Naive thymus-derived CD8-positive, alpha-beta T cell (primary cell): Measurements from ENCODE around the gene CDC16. TPM values are rescaled to one million over a fixed set of nuclear protein-coding genes. Genes with fewer than 3 reads are reported as not detected.

Experiments
- ATAC-seq, 2 donors: fragments of 150-1000 bp; cut with Tn5 transposase in 1 of 2; sonication (Bioruptor Pico), chemical (Tn5 transposase) in 1 of 2; 1 replicate in 1 of 2; 2 replicates in 1 of 2; pipeline ENCODE4 v1.10.0; 2021; ENCODE audit warnings: mild to moderate bottlenecking in 2 of 2, moderate library complexity in 2 of 2
- POLR2A ChIA-PET: fragments of 350-600 bp; sonication (Branson Sonifier 250); formaldehyde crosslinking; loops from one replicate; lab custom pipeline; 2021; ENCODE audit warnings: antibody characterized with exemption; lab: Charles Lee
- DNase-seq, 10 donors: peaks; one replicate each; pipeline versions ENCODE4 v3.0.0 to v3.0.0-alpha.2; 2020 to 2022
- H3K27ac Mint-ChIP-seq, 10 donors: one replicate each; pipeline ENCODE4 v1.8.0; 2020 to 2022; ENCODE audit warnings: mild to moderate bottlenecking in 10 of 10, mixed read lengths in 10 of 10, moderate library complexity in 4 of 10, inconsistent platforms in 1 of 10
- H3K27me3 Mint-ChIP-seq, 5 donors: one replicate each; pipeline ENCODE4 v1.8.0; 2021 to 2022; ENCODE audit warnings: mixed read lengths in 5 of 5
- H3K36me3 Mint-ChIP-seq, 3 donors: one replicate each; pipeline ENCODE4 v1.8.0; 2020 to 2022; ENCODE audit warnings: mixed read lengths in 3 of 3, mild to moderate bottlenecking in 2 of 3, inconsistent platforms in 1 of 3
- H3K4me1 Mint-ChIP-seq, 4 donors: one replicate each; pipeline ENCODE4 v1.8.0; 2021 to 2022; ENCODE audit warnings: mixed read lengths in 4 of 4
- H3K4me3 Mint-ChIP-seq, 10 donors: one replicate each; pipeline ENCODE4 v1.8.0; 2020 to 2022; ENCODE audit warnings: mild to moderate bottlenecking in 10 of 10, mixed read lengths in 10 of 10, moderate library complexity in 6 of 10, inconsistent platforms in 1 of 10
- H3K9me3 Mint-ChIP-seq, 9 donors: one replicate each; pipeline ENCODE4 v1.8.0; 2020 to 2022; ENCODE audit warnings: mixed read lengths in 9 of 9, mild to moderate bottlenecking in 3 of 9, inconsistent platforms in 1 of 9, moderate library complexity in 1 of 9
- polyA plus RNA-seq, 3 donors: library from polyadenylated mRNA; unstranded; fragments of 300-500 nt; fragmentation: Illumina TruSeq; gene quantifications; one replicate each; pipeline ENCODE4 v1.2.3, GENCODE V29; 2021
- total RNA-seq, 8 experiments: library from RNA in 2 of 8; stranded (reverse) in 2 of 8; gene quantifications; one replicate each; pipeline ENCODE4 v1.2.3 and lab custom pipeline; 2021 to 2026

The CDC16 gene
- total and polyA plus RNA-seq, 5 experiments from 2014 or later: 12.9 to 143 (median 19.6) TPM

DNA sequence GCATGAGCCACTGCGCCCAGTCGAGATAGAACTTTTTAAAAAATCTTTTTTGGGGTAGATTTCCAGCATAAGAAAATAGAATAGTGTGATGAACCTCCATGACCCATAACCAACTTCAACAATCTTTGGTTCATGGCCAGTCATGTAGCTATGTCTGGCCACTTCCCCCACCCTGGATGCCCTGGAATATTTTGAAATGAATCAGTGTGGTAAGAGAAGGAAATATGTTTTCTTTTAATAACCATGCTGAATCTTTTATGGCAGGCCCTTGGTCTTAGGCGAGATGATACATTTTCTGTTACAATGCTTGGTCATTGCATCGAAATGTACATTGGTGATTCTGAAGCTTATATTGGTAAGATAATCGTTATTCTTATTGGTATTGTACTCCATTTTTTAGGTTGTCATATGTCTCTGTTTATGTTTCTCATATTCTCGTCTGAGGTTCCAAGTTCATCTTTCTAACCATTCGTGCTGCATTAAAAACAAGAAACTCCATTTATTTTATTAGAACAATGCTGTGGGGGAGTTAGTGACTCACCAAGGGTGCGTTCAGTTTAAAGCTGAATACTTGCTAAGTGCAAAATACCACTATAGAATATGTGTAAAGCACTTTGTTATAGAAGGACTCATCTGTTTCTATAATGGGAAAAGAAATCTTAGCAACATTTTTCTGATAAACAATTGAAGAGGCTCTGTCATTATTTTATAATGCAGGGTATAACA is 30.4 kb downstream of the CDC16 start:
- peak overlapping the region in 3 of 10 donors; percentile 15 to 71 (median 40) for H3K27ac Mint-ChIP-seq
- POLR2A ChIA-PET: interaction anchor here (1.1 to 1.5 kb wide), 2 partner anchors 11 to 17 kb away, joined by 3 to 4 read pairs; partner anchors contain the start of gene UPF3A
- peaks cover 0 to 4% (median 0%) of the 10 kb centered on the region in 9 donors for H3K9me3 Mint-ChIP-seq
- DNase-seq (no peak), ATAC-seq (no peak)
- peaks cover 15 to 82% (median 43%) of the 10 kb centered on the region in 4 donors for H3K4me1 Mint-ChIP-seq
- no peak overlapping the region for H3K4me3 Mint-ChIP-seq
- peaks cover 4 to 89% (median 40%) of the 10 kb centered on the region in 3 donors for H3K36me3 Mint-ChIP-seq
- H3K27me3 Mint-ChIP-seq: no peaks in the 10 kb centered on the region

DNA sequence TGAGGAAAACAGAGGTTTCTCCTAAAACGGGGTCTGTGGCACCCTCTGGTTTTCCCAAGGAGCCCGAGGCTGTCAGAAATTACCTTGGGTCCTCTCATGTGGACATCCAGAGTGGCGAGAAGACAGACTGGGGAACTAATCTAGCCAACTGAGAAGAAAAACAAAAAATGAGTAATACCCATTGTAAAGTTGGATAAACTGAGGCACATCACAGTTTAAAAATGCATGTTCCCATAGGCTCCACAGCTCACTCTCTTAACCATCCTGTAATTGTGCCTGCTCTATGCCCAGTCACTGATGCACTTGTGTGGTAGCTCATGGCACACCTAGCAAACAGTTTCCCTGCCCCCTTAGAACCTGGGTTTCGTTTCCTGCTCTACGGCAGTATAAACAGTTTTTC is 31.5 kb downstream of the CDC16 start:
- peaks cover 4 to 87% (median 42%) of the 10 kb centered on the region in 3 donors for H3K36me3 Mint-ChIP-seq
- peaks cover 0 to 4% (median 0%) of the 10 kb centered on the region in 9 donors for H3K9me3 Mint-ChIP-seq
- ATAC-seq (no peak), DNase-seq (no peak)
- H3K4me3 Mint-ChIP-seq: peak overlapping the region in 1 of 10 donors; percentile 53
- peaks cover 9 to 72% (median 36%) of the 10 kb centered on the region in 4 donors for H3K4me1 Mint-ChIP-seq
- H3K27me3 Mint-ChIP-seq: no peaks in the 10 kb centered on the region
- POLR2A ChIA-PET: interaction anchor here (1.5 kb wide), 1 partner anchor 15 kb away, joined by 4 read pairs; the partner anchor contains the start of gene UPF3A
- peak overlapping the region in 3 of 10 donors; percentile 9 to 68 (median 11) for H3K27ac Mint-ChIP-seq

DNA sequence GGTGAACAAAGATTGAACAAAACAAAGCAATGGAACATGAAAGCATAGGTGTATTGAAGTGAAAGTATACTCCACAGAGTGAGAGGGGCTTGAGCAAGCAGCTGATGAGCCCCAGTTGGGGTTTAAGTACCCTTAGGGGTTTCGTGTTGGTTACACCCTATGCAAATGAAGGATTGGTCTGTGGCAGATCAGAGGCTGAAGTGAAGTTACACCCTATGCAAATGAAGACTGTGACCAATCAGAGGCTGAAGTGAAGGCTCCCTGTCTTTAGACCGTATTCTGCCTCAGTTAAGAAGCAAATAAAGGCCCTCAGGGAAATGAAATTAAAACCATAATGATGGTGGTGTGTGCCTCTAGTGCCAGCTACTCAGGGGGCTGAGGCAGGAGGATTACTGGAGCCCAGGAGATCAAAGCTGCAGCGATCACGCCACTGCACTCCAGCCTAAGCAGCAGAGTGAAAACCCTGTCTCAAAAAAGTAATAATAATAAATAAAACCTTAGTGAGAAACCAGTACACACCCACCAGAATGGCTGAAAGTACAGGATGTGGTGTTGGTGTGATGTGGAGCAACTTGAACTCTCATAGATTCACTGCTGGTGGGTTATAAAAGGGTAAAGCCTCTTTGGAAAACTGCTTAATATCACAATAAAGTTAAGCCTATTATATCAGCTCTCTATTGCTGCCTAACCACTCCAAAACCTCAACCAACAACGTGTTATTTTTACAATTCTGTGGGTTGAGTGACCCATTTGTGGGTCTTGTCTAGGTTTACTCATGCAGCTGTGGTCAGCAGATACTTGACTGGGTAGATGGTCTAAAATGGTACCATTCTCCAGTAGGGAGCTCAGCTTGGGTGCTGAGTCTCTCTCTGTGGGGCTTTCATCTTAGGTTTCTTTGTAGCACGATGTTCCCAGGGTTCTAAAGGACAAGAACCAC is 33.9 kb downstream of the CDC16 start:
- peak overlapping the region in 3 of 10 donors; percentile 0 to 82 (median 41) for H3K4me3 Mint-ChIP-seq

DNA sequence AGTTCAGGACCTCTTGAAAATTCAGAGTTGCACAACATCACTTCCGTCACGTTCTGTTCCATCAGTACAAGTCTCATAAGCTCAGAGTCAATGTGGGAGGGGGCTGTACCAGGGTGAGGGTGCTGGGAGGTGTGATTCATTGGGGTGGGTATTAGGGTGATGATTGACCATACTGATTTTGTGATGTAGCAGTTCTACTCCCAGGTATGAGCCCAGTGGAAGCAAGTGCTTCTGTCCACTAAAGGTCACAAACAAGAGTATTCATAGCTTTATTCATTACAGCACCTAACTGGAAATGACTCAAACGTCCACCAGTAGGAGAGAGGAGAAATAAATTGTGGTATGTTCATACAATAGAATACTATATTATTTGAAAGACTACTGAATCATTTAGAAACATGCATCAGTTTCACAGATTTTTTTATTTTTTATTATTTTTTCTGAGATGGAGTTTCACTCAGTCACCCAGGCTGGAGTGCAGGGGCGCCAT is 34.6 kb downstream of the CDC16 start:
- Mint-ChIP-seq H3K27me3 (no peaks in the 10 kb centered on the region), H3K4me1 (peaks cover 2 to 41% (median 14%) of the 10 kb centered on the region in 4 donors), H3K9me3 (peaks cover 0 to 4% (median 0%) of the 10 kb centered on the region in 9 donors), H3K27ac (peak overlapping the region in 6 of 10 donors; percentile 34 to 85 (median 42)), H3K4me3 (peak overlapping the region in 2 of 10 donors; percentile 42 to 64), H3K36me3 (peaks cover 5 to 85% (median 44%) of the 10 kb centered on the region in 3 donors)
- ATAC-seq: no peak
- POLR2A ChIA-PET: interaction anchor here (0.8 kb wide), 1 partner anchor 129 kb away, joined by 3 read pairs; no protein-coding TSS in a partner anchor
- DNase-seq: no peak

More for the DNA sequence above, 33.9 kb downstream of the CDC16 start:
- peak overlapping the region in 9 of 10 donors; percentile 17 to 90 (median 67) for H3K27ac Mint-ChIP-seq
- ATAC-seq: peak in 1 of 2 donors; percentile 39
- POLR2A ChIA-PET: interaction anchor here (0.8 to 1.5 kb wide), 2 partner anchors 11 to 128 kb away, joined by 3 to 5 read pairs; no protein-coding TSS in a partner anchor
- peaks cover 4 to 48% (median 17%) of the 10 kb centered on the region in 4 donors for H3K4me1 Mint-ChIP-seq
- H3K36me3 Mint-ChIP-seq: peaks cover 7 to 88% (median 45%) of the 10 kb centered on the region in 3 donors
- no peak for DNase-seq
- H3K9me3 Mint-ChIP-seq: peaks cover 0 to 4% (median 0%) of the 10 kb centered on the region in 9 donors
- H3K27me3 Mint-ChIP-seq: no peaks in the 10 kb centered on the region

DNA sequence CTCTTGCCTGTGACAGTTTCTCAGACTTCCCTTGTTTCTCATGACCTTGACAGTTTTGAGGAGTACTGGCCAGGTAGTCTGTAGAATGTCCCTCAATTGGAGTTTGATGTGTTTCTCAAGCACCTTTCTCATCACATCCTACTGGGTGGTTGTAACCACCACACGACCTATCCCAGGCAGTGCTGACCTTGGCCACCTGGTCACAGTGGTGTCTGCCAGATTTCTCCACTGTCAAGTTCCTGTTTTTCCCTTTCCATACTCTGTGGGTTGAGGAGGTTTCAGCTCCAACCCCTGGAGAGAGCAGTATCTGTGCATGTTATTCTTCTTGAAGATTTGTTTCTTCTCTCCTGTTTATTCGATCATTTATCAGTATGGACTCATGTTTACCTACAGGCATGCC is 38.3 kb downstream of the CDC16 start:
- ATAC-seq: no peak
- H3K36me3 Mint-ChIP-seq: peaks cover 5 to 75% (median 30%) of the 10 kb centered on the region in 3 donors
- DNase-seq: no peak

DNA sequence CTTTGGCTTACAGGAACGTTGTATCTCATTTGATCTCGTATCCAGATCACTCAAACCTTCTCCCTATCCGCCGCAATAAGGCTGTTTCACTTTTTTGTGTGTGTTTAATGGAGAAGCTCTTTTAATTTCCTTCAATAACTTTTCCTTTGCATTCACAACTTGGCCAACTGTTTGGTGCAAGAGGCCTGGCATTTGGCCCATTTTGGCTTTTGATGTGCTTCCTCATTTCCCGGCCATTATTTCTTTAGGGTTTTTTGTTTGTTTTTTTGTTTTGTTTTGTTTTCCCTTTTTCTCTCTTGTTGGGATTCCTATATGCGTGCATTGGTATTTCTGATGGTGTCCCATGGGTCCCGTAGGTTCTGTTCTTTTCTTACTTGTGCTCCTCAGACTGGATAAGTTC is 40.6 kb downstream of the CDC16 start:
- POLR2A ChIA-PET: interaction anchor here (1.0 kb wide), 1 partner anchor 10 kb away, joined by 3 read pairs; no protein-coding TSS in a partner anchor
- H3K27me3 Mint-ChIP-seq: no peaks in the 10 kb centered on the region
- H3K9me3 Mint-ChIP-seq: no peaks in the 10 kb centered on the region
- peaks cover 15 to 19% (median 18%) of the 10 kb centered on the region in 4 donors for H3K4me1 Mint-ChIP-seq
- peak overlapping the region in 4 of 10 donors; percentile 26 to 68 (median 41) for H3K27ac Mint-ChIP-seq
- peaks cover 5 to 57% (median 18%) of the 10 kb centered on the region in 3 donors for H3K36me3 Mint-ChIP-seq
- DNase-seq (no peak), ATAC-seq (no peak)
- H3K4me3 Mint-ChIP-seq: no peak overlapping the region

More for the DNA sequence above, 38.3 kb downstream of the CDC16 start:
- H3K4me3 Mint-ChIP-seq: no peak overlapping the region
- peaks cover 6 to 20% (median 12%) of the 10 kb centered on the region in 4 donors for H3K4me1 Mint-ChIP-seq
- H3K9me3 Mint-ChIP-seq: peaks cover 0 to 4% (median 0%) of the 10 kb centered on the region in 9 donors
- POLR2A ChIA-PET: no interaction called here
- peak overlapping the region in 3 of 10 donors; percentile 2 to 74 (median 19) for H3K27ac Mint-ChIP-seq
- no peaks in the 10 kb centered on the region for H3K27me3 Mint-ChIP-seq

DNA sequence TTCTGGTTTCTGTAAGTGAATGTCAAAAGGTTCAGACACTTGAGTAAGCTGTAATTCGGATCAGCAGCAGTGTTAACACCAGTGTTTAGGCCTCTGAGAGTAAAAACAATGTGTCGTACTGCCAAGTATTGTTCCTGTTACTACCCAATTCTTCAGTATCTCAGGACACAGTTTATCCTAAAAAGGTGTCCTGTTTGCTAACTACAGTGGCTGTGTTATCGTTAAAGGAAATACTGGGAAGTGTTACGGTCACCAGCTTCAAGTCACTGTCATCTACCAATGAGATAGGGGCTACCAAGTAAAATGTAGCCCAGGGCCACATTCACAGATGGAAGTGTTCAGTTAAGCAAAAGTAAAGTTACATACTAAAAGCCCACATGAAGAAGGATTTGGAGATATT is 44.4 kb downstream of the CDC16 start:
- POLR2A ChIA-PET: interaction anchor here (1.0 to 1.9 kb wide), 6 partner anchors 11 to 650 kb away, joined by 3 to 8 read pairs (median 4); partner anchors contain the start of gene CHAMP1
- H3K27me3 Mint-ChIP-seq: no peaks in the 10 kb centered on the region
- H3K27ac Mint-ChIP-seq: peak overlapping the region; percentile 41 to 98 (median 96)
- DNase-seq (no peak), ATAC-seq (no peak)
- H3K4me1 Mint-ChIP-seq: peaks cover 26 to 37% (median 33%) of the 10 kb centered on the region in 4 donors
- no peaks in the 10 kb centered on the region for H3K9me3 Mint-ChIP-seq
- H3K36me3 Mint-ChIP-seq: peaks cover 0 to 35% (median 3%) of the 10 kb centered on the region in 3 donors
- peak overlapping the region in 6 of 10 donors; percentile 4 to 93 (median 56) for H3K4me3 Mint-ChIP-seq

DNA sequence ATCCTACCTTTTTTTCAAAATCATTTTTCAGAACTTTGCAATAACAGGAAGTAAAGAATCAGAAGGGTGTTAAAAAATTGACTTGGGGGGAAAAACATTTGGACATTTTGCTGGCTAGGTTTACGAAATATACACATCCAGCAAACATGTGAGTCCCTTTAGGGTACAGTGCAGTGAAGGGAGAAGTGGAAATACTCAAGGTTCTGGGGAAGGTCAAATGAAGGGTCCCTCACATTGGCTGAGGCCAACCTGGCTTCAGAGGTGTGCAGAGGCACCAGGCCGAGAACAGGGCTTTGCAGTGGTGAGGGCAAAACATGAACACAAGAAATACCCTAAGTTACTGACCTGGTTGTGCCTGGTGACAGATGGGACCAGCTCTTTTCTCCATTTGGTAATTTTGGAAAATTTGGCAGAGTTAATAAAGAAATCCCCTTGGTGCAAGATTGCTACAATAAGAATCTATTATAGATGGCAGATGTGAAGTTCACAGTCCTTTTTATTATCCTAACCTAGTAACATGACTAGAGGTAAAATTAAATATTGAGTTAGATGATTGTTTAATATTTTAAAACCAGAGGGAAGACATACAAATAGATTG is 45.2 kb downstream of the CDC16 start:
- DNase-seq: no peak
- Mint-ChIP-seq H3K4me1 (peaks cover 28 to 42% (median 34%) of the 10 kb centered on the region in 4 donors), H3K27me3 (no peaks in the 10 kb centered on the region), H3K27ac (peak overlapping the region; percentile 85 to 98 (median 96)), H3K9me3 (no peaks in the 10 kb centered on the region), H3K4me3 (peak overlapping the region; percentile 87 to 96 (median 92)), H3K36me3 (peaks cover 0 to 35% (median 3%) of the 10 kb centered on the region in 3 donors)
- POLR2A ChIA-PET: interaction anchor here (0.7 to 2.7 kb wide), 10 partner anchors 12 to 650 kb away, joined by 3 to 12 read pairs (median 4); partner anchors contain the start of genes CDC16 and CHAMP1
- ATAC-seq: no peak

DNA sequence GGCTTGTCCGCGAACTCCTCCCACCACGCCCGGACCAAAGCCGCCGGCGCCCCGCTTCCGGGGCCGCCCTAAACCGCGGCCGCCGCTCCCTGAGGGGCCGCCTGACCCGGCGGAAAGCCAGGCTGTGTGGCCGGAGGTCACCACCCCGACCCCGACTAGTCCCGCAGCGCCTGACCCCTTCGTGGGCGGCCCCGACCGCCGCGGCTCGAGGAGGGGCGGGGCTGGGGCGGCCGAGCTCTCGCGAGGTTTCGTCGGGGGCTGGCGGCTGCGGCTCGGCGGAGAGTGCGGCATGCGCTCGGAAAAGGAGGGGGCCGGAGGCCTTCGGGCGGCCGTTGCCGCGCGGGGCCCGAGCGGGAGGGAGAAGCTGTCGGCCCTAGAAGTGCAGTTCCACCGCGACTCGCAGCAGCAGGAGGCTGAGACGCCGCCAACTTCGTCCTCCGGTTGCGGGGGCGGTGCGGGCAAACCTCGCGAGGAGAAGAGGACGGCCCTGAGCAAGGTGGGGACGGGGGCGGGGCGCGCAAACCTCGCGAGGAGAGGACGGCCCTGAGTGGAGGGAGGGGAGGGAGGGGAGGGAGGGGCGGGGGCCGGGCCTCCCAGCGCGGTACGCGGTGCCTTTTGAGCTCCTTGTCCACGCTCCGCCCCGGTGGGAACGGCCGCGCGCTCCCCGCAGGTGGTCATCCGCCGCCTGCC is 46.8 kb downstream of the CDC16 start, which contains the start of gene UPF3A:
Gene UPF3A, plus strand, starts transcription at position 251 of the 690 bp plus-strand sequence. Its CDS starts 39 bp downstream, at position 290.
- H3K9me3 Mint-ChIP-seq: no peaks in the 10 kb centered on the region
- H3K27me3 Mint-ChIP-seq: no peaks in the 10 kb centered on the region
- peak; percentile 77 to 83 for ATAC-seq
- peak; percentile 74 to 98 (median 86) for DNase-seq
- H3K36me3 Mint-ChIP-seq: peaks cover 3 to 35% (median 9%) of the 10 kb centered on the region in 3 donors
- H3K27ac Mint-ChIP-seq: peak within 1 kb of the TSS; percentile 95 to 98 (median 96)
- POLR2A ChIA-PET: interaction anchor here (0.7 to 2.7 kb wide), 16 partner anchors 13 to 216 kb away, joined by 3 to 14 read pairs (median 4); partner anchors contain the start of gene CDC16
- H3K4me3 Mint-ChIP-seq: peak within 1 kb of the TSS; percentile 87 to 96 (median 92)
- H3K4me1 Mint-ChIP-seq: peaks cover 22 to 48% (median 38%) of the 10 kb centered on the region in 4 donors

DNA sequence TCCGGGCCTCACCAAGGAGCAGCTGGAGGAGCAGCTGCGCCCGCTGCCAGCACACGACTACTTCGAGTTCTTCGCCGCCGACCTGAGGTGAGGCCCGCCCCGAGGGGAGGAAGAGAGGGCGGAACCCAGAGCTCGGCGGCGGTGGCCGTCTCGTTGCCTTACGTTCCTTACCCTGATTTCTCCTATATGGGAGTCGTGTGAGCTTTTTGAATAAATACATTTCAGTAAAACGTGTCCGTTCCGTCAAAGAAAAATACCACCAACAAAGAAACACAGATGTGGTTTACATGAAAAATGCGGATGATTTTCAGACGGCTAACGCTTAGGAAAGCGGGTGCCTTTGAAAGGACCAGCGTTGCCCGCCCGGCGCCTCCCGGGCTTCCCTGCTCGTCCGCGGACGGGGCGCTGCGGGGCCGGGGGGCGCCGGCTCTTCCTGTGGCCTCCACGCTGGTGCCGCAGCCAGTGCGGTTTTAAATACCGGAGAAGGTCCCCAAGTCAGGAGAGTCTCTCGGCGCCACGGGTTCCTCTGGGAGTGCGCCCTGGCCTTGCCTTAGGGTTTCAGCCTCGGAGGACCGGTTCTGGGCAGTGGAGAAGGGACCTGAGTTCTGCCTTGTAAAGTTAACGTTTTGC is 47.5 kb downstream of the CDC16 start:
- H3K4me3 Mint-ChIP-seq: peak overlapping the region; percentile 85 to 96 (median 88)
- peak overlapping the region; percentile 82 to 98 (median 93) for H3K27ac Mint-ChIP-seq
- DNase-seq (peak in 8 of 10 donors; percentile 4 to 88 (median 66)), ATAC-seq (peak; percentile 72 to 76)
- POLR2A ChIA-PET: interaction anchor here (0.7 to 2.7 kb wide), 15 partner anchors 12 to 216 kb away, joined by 3 to 14 read pairs (median 4); partner anchors contain the start of gene CDC16
- no peaks in the 10 kb centered on the region for H3K27me3 Mint-ChIP-seq
- peaks cover 6 to 42% (median 14%) of the 10 kb centered on the region in 3 donors for H3K36me3 Mint-ChIP-seq
- H3K4me1 Mint-ChIP-seq: peaks cover 23 to 50% (median 39%) of the 10 kb centered on the region in 4 donors
- H3K9me3 Mint-ChIP-seq: no peaks in the 10 kb centered on the region
